Measurements from ENCODE around the gene ANTXR1. TPM values are rescaled to one million over a fixed set of nuclear protein-coding genes. Genes with fewer than 3 reads are reported as not detected.

The ANTXR1 gene
- total RNA-seq, 1 donor: 61.5 TPM

DNA sequence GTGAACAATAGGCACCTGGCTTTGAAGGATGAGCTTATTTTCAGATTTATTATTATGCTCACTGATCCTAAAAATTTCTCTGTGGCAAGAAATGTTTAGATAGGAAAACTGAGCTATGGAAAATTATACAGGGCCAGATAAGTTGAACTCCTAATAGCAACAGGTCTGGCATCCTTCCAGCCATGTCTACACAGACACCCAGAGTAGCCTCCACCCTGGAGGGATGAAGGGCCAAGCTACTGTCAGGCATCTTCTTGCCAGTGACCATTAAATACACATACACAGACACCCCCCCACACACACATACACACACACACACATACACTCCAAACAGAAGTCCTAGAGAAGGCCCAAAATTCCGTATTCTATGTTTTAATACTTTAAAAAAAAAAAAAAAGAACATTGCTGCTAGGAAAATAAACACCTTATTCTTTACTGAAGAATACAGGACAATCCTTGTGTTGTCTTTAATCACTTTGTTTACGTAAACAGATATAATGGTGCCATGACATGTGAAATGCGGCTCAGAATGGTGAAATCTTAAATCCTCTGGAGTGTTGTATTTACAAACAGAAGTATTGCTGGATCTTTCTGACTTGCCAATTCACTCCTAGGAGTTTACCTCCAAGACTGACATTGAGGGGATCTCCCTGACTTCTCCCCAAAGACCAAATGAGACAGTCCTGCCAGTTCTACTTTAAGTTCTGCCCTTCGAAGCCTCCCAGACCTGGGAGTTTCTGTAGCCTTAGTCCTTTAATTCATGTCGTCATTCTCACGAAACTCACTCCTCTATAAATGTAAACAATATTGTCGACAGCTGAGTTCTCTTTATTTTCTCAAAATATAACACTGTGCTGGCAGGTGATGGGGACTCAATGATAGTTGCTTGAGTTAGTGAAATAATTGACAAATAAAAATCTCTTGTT lies 163.1 kb downstream of the ANTXR1 start:
- no peak overlapping the region for H3K4me3 ChIP-seq (ENCODE audit: low read depth, low read length)
- TF ChIP-seq, protein P1, sequence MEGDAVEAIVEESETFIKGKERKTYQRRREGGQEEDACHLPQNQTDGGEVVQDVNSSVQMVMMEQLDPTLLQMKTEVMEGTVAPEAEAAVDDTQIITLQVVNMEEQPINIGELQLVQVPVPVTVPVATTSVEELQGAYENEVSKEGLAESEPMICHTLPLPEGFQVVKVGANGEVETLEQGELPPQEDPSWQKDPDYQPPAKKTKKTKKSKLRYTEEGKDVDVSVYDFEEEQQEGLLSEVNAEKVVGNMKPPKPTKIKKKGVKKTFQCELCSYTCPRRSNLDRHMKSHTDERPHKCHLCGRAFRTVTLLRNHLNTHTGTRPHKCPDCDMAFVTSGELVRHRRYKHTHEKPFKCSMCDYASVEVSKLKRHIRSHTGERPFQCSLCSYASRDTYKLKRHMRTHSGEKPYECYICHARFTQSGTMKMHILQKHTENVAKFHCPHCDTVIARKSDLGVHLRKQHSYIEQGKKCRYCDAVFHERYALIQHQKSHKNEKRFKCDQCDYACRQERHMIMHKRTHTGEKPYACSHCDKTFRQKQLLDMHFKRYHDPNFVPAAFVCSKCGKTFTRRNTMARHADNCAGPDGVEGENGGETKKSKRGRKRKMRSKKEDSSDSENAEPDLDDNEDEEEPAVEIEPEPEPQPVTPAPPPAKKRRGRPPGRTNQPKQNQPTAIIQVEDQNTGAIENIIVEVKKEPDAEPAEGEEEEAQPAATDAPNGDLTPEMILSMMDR (IDR thresholded peaks at IDR 0.05; ENCODE audit: insufficient read depth, low read length): no peak
- peak; percentile 55 for DNase-seq (ENCODE audit: low read depth)

DNA sequence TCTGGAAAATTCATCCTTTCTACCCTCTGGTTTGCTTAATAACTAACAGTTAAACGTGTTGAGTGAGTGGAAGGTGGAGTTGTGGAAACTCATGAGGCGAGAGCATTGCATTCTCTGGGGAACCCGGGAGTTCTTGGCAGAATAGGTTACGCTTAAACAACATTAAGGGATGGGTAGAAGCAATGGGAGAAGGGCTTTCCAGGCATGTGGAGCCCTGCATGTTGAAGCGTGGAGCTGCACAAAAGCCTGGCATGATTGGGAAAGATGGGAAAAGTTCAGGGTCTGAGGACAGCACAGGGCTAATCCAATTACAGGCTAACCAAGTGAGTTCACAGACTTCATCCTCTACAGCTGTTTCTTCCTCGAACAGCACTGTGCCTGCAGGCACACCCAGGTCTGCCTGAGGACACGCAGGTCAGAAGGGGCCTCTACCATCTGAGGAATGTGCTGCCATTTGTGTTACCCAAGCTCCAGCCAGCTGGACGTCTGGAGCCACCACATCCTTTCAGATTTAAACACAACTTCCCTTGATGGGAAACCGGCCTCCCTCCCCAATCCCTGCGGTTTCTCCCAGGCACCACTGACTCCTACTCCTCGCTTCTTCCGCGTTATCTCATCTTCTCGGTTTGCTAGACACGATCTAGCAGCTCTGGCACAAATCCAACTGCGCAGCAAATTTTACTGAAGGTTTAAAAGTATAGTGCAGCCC lies 164.2 kb downstream of the ANTXR1 start:
- no peak overlapping the region for H3K4me3 ChIP-seq (ENCODE audit: low read depth, low read length)
- peak; percentile 97 for DNase-seq (ENCODE audit: low read depth)
- TF ChIP-seq, protein P1 (IDR thresholded peaks at IDR 0.05; ENCODE audit: insufficient read depth, low read length): no peak

DNA sequence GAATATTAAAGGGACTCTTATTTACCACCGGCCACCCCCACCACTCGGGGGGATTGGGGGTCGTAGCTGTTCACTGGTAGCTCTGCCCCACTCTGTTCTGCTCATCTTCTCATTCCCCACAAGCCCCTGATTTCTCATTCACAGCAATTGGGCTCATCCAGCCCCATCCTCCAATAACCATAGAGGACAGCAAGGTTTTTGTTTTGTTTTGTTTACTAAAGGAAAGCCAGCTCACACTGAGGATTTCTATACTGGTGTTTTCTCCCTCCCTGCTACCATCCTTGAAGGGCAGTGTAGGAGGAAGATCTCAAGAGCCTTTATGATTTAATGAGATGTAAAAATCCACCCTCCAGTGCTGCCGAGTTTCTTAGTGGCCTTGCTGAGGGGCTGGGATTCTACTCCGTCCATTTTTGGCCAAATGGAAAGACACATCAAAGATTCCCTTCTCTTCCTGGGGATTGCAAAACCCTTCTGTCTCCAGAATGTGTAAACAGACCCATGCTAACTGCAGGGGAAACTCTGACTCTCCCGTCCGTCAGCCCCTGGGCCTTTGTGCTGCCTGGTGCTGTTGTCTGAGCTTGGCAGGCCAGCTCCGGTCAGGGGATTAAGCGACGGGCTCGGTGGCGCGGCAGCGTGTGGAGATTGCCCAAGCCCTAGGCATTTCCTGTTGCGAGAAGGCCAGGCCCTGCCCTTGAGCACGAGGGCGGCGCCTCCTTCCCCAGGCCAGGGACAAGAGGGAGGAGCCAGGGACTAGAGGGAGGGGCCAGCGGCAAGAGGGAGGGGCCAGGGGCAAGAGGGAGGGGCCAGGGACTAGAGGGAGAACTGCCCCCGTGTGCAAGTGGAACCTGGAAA lies 165.0 kb downstream of the ANTXR1 start:
- DNase-seq (ENCODE audit: low read depth): peak; percentile 96
- peak overlapping the region; percentile 3 for H3K4me3 ChIP-seq (ENCODE audit: low read depth, low read length)
- TF ChIP-seq, protein P1 (IDR thresholded peaks at IDR 0.05; ENCODE audit: insufficient read depth, low read length): no peak

DNA sequence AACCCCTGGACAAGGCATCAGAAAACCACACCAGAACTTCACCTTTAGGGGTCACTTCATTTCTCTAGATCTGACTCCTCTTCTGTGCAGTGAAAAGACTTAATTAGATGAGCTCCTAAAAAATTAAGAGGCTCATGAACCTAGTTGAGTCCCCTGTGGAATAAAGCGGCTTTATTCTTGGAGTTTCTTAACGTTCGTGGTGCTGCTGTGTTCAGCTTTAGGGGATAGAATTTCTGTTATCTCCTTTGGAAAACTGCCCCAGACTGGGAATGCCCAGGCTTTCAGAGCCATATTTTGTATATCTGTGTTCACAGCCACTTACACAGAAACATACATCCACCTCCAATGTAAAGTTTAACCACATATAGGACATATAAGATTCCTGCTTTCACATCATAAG lies 165.8 kb downstream of the ANTXR1 start:
- H3K4me3 ChIP-seq (ENCODE audit: low read depth, low read length): no peak overlapping the region
- TF ChIP-seq, protein P1 (IDR thresholded peaks at IDR 0.05; ENCODE audit: insufficient read depth, low read length): no peak
- DNase-seq (ENCODE audit: low read depth): no peak

DNA sequence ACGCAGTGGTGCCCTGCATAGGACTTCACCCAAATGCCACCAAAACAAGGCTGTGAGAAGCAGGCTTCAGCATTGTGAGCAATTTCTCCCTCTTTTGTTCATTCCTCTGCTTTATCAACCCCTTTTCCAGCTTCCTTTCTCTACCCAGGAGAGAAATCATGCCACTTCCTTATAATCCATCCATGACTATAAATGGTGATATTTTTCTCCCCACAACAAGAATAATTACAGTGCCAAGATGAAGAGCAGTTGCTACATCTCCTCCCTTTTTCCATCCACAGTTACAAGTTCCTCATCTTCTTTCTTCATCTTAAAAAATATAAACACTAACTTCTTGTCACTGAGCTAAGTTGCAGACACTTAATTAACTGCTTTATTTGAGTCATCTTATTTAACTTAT lies 167.2 kb downstream of the ANTXR1 start:
- H3K4me3 ChIP-seq (ENCODE audit: low read depth, low read length): no peak overlapping the region
- DNase-seq (ENCODE audit: low read depth): no peak
- TF ChIP-seq, protein P1 (IDR thresholded peaks at IDR 0.05; ENCODE audit: insufficient read depth, low read length): no peak

DNA sequence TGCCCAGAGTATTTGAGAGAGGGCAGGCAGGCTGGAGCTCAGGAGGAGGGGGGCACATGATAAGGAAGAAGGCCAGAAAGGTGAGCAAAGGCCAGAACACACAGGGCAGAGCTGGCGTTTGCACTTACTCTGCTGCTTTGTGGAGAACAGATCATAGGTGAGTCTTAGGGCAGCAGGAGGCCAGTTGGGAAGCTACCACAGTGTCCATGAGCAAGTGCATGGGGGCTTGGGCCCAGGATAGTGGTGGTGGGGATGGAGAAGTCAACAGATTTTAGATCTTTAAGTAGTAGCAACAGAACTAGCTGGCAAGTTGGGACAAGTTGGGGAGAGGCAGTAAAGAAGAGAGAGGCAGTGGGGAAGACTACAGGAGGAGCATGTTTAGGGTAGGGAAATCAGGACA lies 168.0 kb downstream of the ANTXR1 start:
- DNase-seq (ENCODE audit: low read depth): no peak
- TF ChIP-seq, protein P1 (IDR thresholded peaks at IDR 0.05; ENCODE audit: insufficient read depth, low read length): no peak
- no peak overlapping the region for H3K4me3 ChIP-seq (ENCODE audit: low read depth, low read length)

Measured in fibroblast of the aortic adventitia (primary cell).